K562 (cell line): ENCODE measurements around the gene P3H1.

Source experiments
- BHLHE40 ChIP-seq: IDR thresholded peaks from 2 replicates; pipeline ENCODE4 v1.6.1; 2011; ENCODE audit warnings: low read length, improper control_type of control experiment
- ELF4 ChIP-seq: fragments of 450-650 bp; formaldehyde crosslinking; IDR thresholded peaks from 2 replicates; pipeline ENCODE4 v1.4.0; 2022; ENCODE audit warnings: missing genetic modification characterization
- ETS2 ChIP-seq: IDR thresholded peaks from 2 replicates; pipeline ENCODE4 v1.6.1; 2016; ENCODE audit warnings: borderline replicate concordance, missing genetic modification characterization, mild to moderate bottlenecking, moderate library complexity, missing compliant biosample characterization; ENCODE audit not compliant: poor library complexity, severe bottlenecking
- FOXK2 ChIP-seq, 2 experiments: fragments of 450-650 bp; IDR thresholded peaks in 1 of 2; conservative IDR thresholded peaks in 1 of 2; 2 replicates each; pipeline ENCODE4 v1.6.1; 2016; ENCODE audit warnings: low read depth in 2 of 2, mild to moderate bottlenecking in 1 of 2
- MXI1 ChIP-seq: IDR thresholded peaks from 2 replicates; pipeline ENCODE4 v1.6.1; 2011; ENCODE audit warnings: low read depth, mild to moderate bottlenecking, improper control_type of control experiment, low read length
- MYNN ChIP-seq, 2 experiments: sonication (generic); formaldehyde crosslinking in 1 of 2; IDR thresholded peaks; 2 replicates each; pipeline versions ENCODE4 v1.5.0 to v1.6.1; 2016 to 2020; ENCODE audit warnings: antibody characterized with exemption in 1 of 2, missing genetic modification reagents in 1 of 2
- RBBP5 ChIP-seq: fragments of 200-600 bp; sonication (generic); IDR thresholded peaks from 2 replicates; pipeline ENCODE4 v1.6.1; 2012; ENCODE audit warnings: borderline replicate concordance, mild to moderate bottlenecking, low read length, control low read depth, inconsistent platforms; ENCODE audit not compliant: insufficient read depth, poor library complexity, severe bottlenecking
- SIN3B ChIP-seq: fragments of 450-650 bp; IDR thresholded peaks from 2 replicates; pipeline ENCODE4 v1.6.1; 2017; ENCODE audit warnings: low read depth, mild to moderate bottlenecking, moderate library complexity
- TARDBP ChIP-seq: fragments of 450-650 bp; IDR thresholded peaks from 2 replicates; pipeline ENCODE4 v1.6.1; 2016
- ZNF124 ChIP-seq: sonication (generic); formaldehyde crosslinking; IDR thresholded peaks from 2 replicates; pipeline ENCODE4 v1.8.1; 2022; ENCODE audit warnings: missing genetic modification reagents
- ZNF785 ChIP-seq: fragments of 250-450 bp; sonication (Bioruptor Pico); IDR thresholded peaks from 2 replicates; pipeline ENCODE4 v1.4.0; 2020; ENCODE audit warnings: mild to moderate bottlenecking

- no peak for TF ChIP-seq TARDBP
- TF ChIP-seq BHLHE40 = no peak
- no peak for TF ChIP-seq FOXK2 (conservative IDR thresholded peaks at IDR 0.05 in 1 of 2, IDR thresholded peaks at IDR 0.05 in 1 of 2; ENCODE audit: low read depth in 2 of 2)
- no peak for TF ChIP-seq RBBP5
- no peak for TF ChIP-seq ZNF124 (CRISPR knock-in tag)
- no peak for TF ChIP-seq ETS2
- no peak for TF ChIP-seq ELF4
- no peak for TF ChIP-seq SIN3B
- no peak for TF ChIP-seq MYNN (IDR thresholded peaks at IDR 0.05)
- TF ChIP-seq MYNN (CRISPR knock-in tag; IDR thresholded peaks at IDR 0.05) = no peak
- TF ChIP-seq MXI1 = no peak
- TF ChIP-seq ZNF785 = no peak
Observed at GRCh38 chr1:42815941-42816584, 49.2 kb upstream of the P3H1 start.
